ENCODE measurements around the gene SLAIN1.

GRCh38 chr13:77811981-77812380 lies 114.5 kb downstream of the SLAIN1 start:
- TF ChIP-seq EZH2 (IDR thresholded peaks at IDR 0.05; ENCODE audit: borderline replicate concordance, low read depth, low read length, poor library complexity, severe bottlenecking) (no peak), CTCF (conservative IDR thresholded peaks at IDR 0.05; ENCODE audit: low read depth, low read length) (no peak)

Measured in A673 (cell line).